H9 (cell line): Measurements from ENCODE around the gene PLEKHN1. TPM values are rescaled to one million over a fixed set of nuclear protein-coding genes. Genes with fewer than 3 reads are reported as not detected.

ENCODE experiments used
- DNase-seq: peaks from one replicate; pipeline ENCODE4 v3.0.0-alpha.2; 2017
- H2AFZ ChIP-seq: one replicate; pipeline ENCODE4 v1.6.1; 2013; ENCODE audit warnings: mild to moderate bottlenecking, low read length, control low read depth, moderate library complexity
- H2AK5ac ChIP-seq: 2 replicates; pipeline ENCODE4 v1.6.1; 2013; ENCODE audit warnings: low read length, control low read depth, mixed read lengths; ENCODE audit not compliant: insufficient read length
- H2BK120ac ChIP-seq: one replicate; pipeline ENCODE4 v1.6.1; 2013; ENCODE audit warnings: low read depth, mild to moderate bottlenecking, low read length, control low read depth, inconsistent platforms; ENCODE audit not compliant: poor library complexity, severe bottlenecking
- H2BK12ac ChIP-seq: 2 replicates; pipeline ENCODE4 v1.6.1; 2013; ENCODE audit warnings: low read length, control low read depth, mixed read lengths, low read depth; ENCODE audit not compliant: insufficient read length
- H2BK15ac ChIP-seq: 2 replicates; pipeline ENCODE4 v1.6.1; 2013; ENCODE audit warnings: low read depth, low read length, control low read depth
- H2BK20ac ChIP-seq: one replicate; pipeline ENCODE4 v1.6.1; 2013; ENCODE audit warnings: low read depth, mild to moderate bottlenecking, low read length, control low read depth, inconsistent platforms; ENCODE audit not compliant: poor library complexity, severe bottlenecking
- H2BK5ac ChIP-seq: 2 replicates; pipeline ENCODE4 v1.6.1; 2013; ENCODE audit warnings: low read length, control low read depth, mixed read lengths; ENCODE audit not compliant: insufficient read length
- H3K14ac ChIP-seq: 2 replicates; pipeline ENCODE4 v1.6.1; 2013; ENCODE audit warnings: low read length, control low read depth; ENCODE audit not compliant: insufficient read depth
- H3K18ac ChIP-seq: 2 replicates; pipeline ENCODE4 v1.6.1; 2013; ENCODE audit warnings: low read depth, mild to moderate bottlenecking, mixed read lengths, low read length, control low read depth; ENCODE audit not compliant: insufficient read length
- H3K23ac ChIP-seq: 2 replicates; pipeline ENCODE4 v1.6.1; 2013; ENCODE audit warnings: low read length, control low read depth, mixed read lengths, low read depth; ENCODE audit not compliant: insufficient read length
- H3K23me2 ChIP-seq: 2 replicates; pipeline ENCODE4 v1.6.1; 2013; ENCODE audit warnings: low read depth, mild to moderate bottlenecking, mixed read lengths, low read length, control low read depth; ENCODE audit not compliant: insufficient read length, poor library complexity, severe bottlenecking
- H3K27ac ChIP-seq: 2 replicates; pipeline ENCODE4 v1.5.1; 2013; ENCODE audit warnings: low read length, control low read depth, mixed read lengths, low read depth; ENCODE audit not compliant: insufficient read length
- H3K27me3 ChIP-seq: 2 replicates; pipeline ENCODE4 v1.6.1; 2013; ENCODE audit warnings: low read length, control low read depth, inconsistent platforms; ENCODE audit not compliant: insufficient read depth
- H3K4ac ChIP-seq: 2 replicates; pipeline ENCODE4 v1.6.1; 2013; ENCODE audit warnings: low read depth, mild to moderate bottlenecking, control low read depth, inconsistent platforms, low read length, moderate library complexity
- H3K4me1 ChIP-seq: 2 replicates; pipeline ENCODE4 v1.6.1; 2013; ENCODE audit warnings: low read length, control low read depth, inconsistent platforms; ENCODE audit not compliant: insufficient read depth
- H3K4me2 ChIP-seq: 2 replicates; pipeline ENCODE4 v1.6.1; 2013; ENCODE audit warnings: low read length, control low read depth, mixed read lengths; ENCODE audit not compliant: insufficient read length, insufficient read depth
- H3K56ac ChIP-seq: 2 replicates; pipeline ENCODE4 v1.6.1; 2013; ENCODE audit warnings: low read depth, mild to moderate bottlenecking, mixed read lengths, low read length, control low read depth; ENCODE audit not compliant: insufficient read length
- H3K79me1 ChIP-seq: 2 replicates; pipeline ENCODE4 v1.6.1; 2013; ENCODE audit warnings: low read depth, mild to moderate bottlenecking, moderate library complexity, low read length, control low read depth, inconsistent platforms; ENCODE audit not compliant: insufficient read depth, poor library complexity, severe bottlenecking
- H3K79me2 ChIP-seq: 2 replicates; pipeline ENCODE4 v1.6.1; 2013; ENCODE audit warnings: low read length, control low read depth, inconsistent platforms; ENCODE audit not compliant: insufficient read depth
- H3K9ac ChIP-seq: 2 replicates; pipeline ENCODE4 v1.6.1; 2013; ENCODE audit warnings: low read length, control low read depth, mixed read lengths; ENCODE audit not compliant: insufficient read length; ENCODE audit errors: extremely low read depth
- H3K9me3 ChIP-seq: one replicate; pipeline ENCODE4 v1.6.1; 2013; ENCODE audit warnings: low read depth, low read length, inconsistent platforms; ENCODE audit not compliant: control insufficient read depth
- H3T11ph ChIP-seq: one replicate; pipeline ENCODE4 v1.6.1; 2013; ENCODE audit warnings: mild to moderate bottlenecking, low read length, control low read depth, inconsistent platforms
- H4K20me1 ChIP-seq: one replicate; pipeline ENCODE4 v1.6.1; 2013; ENCODE audit not compliant: control insufficient read depth, insufficient read length, insufficient read depth
- H4K5ac ChIP-seq: 2 replicates; pipeline ENCODE4 v1.6.1; 2013; ENCODE audit warnings: low read depth, mild to moderate bottlenecking, mixed read lengths, low read length, control low read depth; ENCODE audit not compliant: insufficient read length
- H4K8ac ChIP-seq: replicated peaks from 2 replicates; pipeline ENCODE4 v1.6.1; 2013; ENCODE audit warnings: low read length, control low read depth, mixed read lengths, low read depth; ENCODE audit not compliant: insufficient read length
- H4K91ac ChIP-seq: 2 replicates; pipeline ENCODE4 v1.6.1; 2013; ENCODE audit warnings: low read depth, mild to moderate bottlenecking, moderate library complexity, mixed read lengths, low read length, control low read depth; ENCODE audit not compliant: insufficient read length
- H3K27ac Mint-ChIP-seq, 3 experiments: 2 replicates in 2 of 3; 3 replicates in 1 of 3; pipeline ENCODE4 v1.8.0; 2020 to 2021; ENCODE audit warnings: mixed read lengths in 3 of 3, mild to moderate bottlenecking in 1 of 3, moderate library complexity in 1 of 3
- H3K27me3 Mint-ChIP-seq: 2 replicates; pipeline ENCODE4 v1.8.0; 2021; ENCODE audit warnings: low read depth, mild to moderate bottlenecking, moderate library complexity, mixed read lengths
- H3K36me3 Mint-ChIP-seq, 3 experiments: 2 replicates in 2 of 3; 3 replicates in 1 of 3; pipeline ENCODE4 v1.8.0; 2020 to 2021; ENCODE audit warnings: low read depth in 3 of 3, mixed read lengths in 3 of 3; ENCODE audit not compliant: insufficient read depth in 1 of 3
- H3K4me1 Mint-ChIP-seq, 2 experiments: 2 replicates each; pipeline ENCODE4 v1.8.0; 2020; ENCODE audit warnings: mixed read lengths in 2 of 2
- H3K4me3 Mint-ChIP-seq, 2 experiments: 2 replicates in 1 of 2; 3 replicates in 1 of 2; pipeline ENCODE4 v1.8.0; 2020 to 2021; ENCODE audit warnings: mild to moderate bottlenecking in 2 of 2, mixed read lengths in 2 of 2, moderate library complexity in 1 of 2
- H3K9me3 Mint-ChIP-seq, 2 experiments: 2 replicates in 1 of 2; 3 replicates in 1 of 2; pipeline ENCODE4 v1.8.0; 2020; ENCODE audit warnings: mild to moderate bottlenecking in 2 of 2, mixed read lengths in 2 of 2, moderate library complexity in 1 of 2
- WGBS: extraction: QIAGEN DNeasy Blood & Tissue Kit; methylation state at CpG from one replicate; pipeline ENCODE4 v1.1.7; 2013; ENCODE audit warnings: missing lambda C conversion rate, low lambda C conversion rate, mixed read lengths; ENCODE audit not compliant: insufficient read length; ENCODE audit errors: extremely low coverage; 5-methylcytosine and 5-hydroxymethylcytosine counted together
- total RNA-seq: library from RNA; stranded (reverse); gene quantifications from 2 replicates; pipeline ENCODE4 v1.2.1, GENCODE V29; 2021
- TF ChIP-seq, protein P1 (sequence below): fragments of 200-600 bp; sonication (generic); conservative IDR thresholded peaks from 3 replicates; pipeline ENCODE4 v1.8.0; 2021; ENCODE audit warnings: antibody characterized with exemption, mild to moderate bottlenecking

The PLEKHN1 gene
- total RNA-seq, 1 experiment from 2014 or later: 3.0 TPM

DNA sequence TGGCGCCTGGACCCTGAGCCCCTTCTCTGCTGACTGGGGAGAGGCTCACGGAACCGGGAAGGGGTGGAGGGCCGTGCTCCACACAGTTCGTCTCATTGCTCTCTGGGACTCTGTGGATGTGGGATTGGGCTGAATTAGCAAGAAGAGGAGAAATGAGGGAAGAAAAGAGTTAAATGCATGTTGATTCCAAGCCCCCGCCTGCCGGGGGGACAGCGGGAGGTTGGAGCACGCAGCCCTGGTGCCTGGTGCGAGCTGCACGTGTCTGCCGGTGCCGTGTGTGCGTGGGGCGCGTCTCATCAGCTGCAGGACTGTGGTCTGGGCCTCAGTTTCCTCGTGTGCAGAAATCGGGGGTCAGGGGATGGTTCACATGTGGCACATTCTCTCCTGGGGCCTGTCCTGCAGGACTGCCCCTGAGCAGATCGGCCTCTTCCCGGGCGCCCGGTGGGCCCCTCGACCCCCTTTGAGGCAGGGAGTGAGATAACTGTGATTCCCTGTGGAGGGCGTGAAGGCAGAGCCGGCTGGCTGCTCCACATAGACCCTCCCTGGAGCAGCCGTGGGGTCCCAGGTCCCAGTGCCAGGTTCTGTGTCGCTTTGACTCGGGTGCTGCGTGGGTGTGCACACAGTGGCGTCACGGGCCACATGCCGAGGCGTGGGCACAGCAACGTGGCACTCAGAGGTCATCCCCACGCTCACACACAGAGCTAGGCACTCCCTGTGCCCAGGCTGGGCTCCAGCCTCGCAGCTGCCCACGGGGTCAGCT, 31.1 kb upstream of the PLEKHN1 start:
- peaks cover 60% of the 10 kb centered on the region for H3K27me3 ChIP-seq
- H3K4me3 Mint-ChIP-seq: peak overlapping the region; percentile 6 to 72; a peak in 4 of 5 replicates

More for the DNA sequence above, 31.1 kb upstream of the PLEKHN1 start:
- no peak overlapping the region for H3K27ac Mint-ChIP-seq
- H2BK5ac ChIP-seq: no peak overlapping the region
- H3K18ac ChIP-seq: no peak overlapping the region
- H3K27me3 Mint-ChIP-seq: peaks cover 85% of the 10 kb centered on the region
- no peak overlapping the region for H4K8ac ChIP-seq
- no peaks in the 10 kb centered on the region for H3K9me3 ChIP-seq
- TF ChIP-seq, protein P1, sequence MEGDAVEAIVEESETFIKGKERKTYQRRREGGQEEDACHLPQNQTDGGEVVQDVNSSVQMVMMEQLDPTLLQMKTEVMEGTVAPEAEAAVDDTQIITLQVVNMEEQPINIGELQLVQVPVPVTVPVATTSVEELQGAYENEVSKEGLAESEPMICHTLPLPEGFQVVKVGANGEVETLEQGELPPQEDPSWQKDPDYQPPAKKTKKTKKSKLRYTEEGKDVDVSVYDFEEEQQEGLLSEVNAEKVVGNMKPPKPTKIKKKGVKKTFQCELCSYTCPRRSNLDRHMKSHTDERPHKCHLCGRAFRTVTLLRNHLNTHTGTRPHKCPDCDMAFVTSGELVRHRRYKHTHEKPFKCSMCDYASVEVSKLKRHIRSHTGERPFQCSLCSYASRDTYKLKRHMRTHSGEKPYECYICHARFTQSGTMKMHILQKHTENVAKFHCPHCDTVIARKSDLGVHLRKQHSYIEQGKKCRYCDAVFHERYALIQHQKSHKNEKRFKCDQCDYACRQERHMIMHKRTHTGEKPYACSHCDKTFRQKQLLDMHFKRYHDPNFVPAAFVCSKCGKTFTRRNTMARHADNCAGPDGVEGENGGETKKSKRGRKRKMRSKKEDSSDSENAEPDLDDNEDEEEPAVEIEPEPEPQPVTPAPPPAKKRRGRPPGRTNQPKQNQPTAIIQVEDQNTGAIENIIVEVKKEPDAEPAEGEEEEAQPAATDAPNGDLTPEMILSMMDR: no peak
- no peaks in the 10 kb centered on the region for H3K79me1 ChIP-seq
- no peak overlapping the region for H2BK120ac ChIP-seq
- H2AFZ ChIP-seq: no peak overlapping the region
- no peak overlapping the region for H4K5ac ChIP-seq
- H3K23me2 ChIP-seq: no peaks in the 10 kb centered on the region
- no peak overlapping the region; the same call in 1 of the 2 replicates for H3K14ac ChIP-seq
- DNase-seq: no peak
- H3K23ac ChIP-seq: no peak overlapping the region
- no peak overlapping the region for H3K4me2 ChIP-seq
- H4K91ac ChIP-seq: no peak overlapping the region
- peaks cover 0 to 2% of the 10 kb centered on the region in 2 experiments; a peak in 1 of 5 replicates for H3K9me3 Mint-ChIP-seq
- H3K56ac ChIP-seq: no peak overlapping the region
- no peak overlapping the region for H3K4ac ChIP-seq
- no peak overlapping the region for H2AK5ac ChIP-seq
- no peak overlapping the region for H3K9ac ChIP-seq
- H3K27ac ChIP-seq: no peak overlapping the region
- no peak overlapping the region for H2BK15ac ChIP-seq
- H3K36me3 Mint-ChIP-seq: peaks cover 0 to 3% (median 2%) of the 10 kb centered on the region in 3 experiments; a peak in 2 of 7 replicates
- no peak overlapping the region for H2BK12ac ChIP-seq
- H3K79me2 ChIP-seq: no peaks in the 10 kb centered on the region
- no peaks in the 10 kb centered on the region for H3K4me1 ChIP-seq
- H2BK20ac ChIP-seq: no peak overlapping the region
- no peak overlapping the region for H3T11ph ChIP-seq
- H3K4me1 Mint-ChIP-seq: peaks cover 9 to 49% of the 10 kb centered on the region in 2 experiments
- no peaks in the 10 kb centered on the region for H4K20me1 ChIP-seq
- WGBS: no CpG with 5 or more reads among the region's 37 CpGs
